HCT116 (cell line): Measurements from ENCODE around the gene TMEM134. TPM values are rescaled to one million over a fixed set of nuclear protein-coding genes. Genes with fewer than 3 reads are reported as not detected.

Source experiments
- ATAC-seq: fragments of 200-7000 bp; cut with Tn5 transposase; 2 replicates; pipeline ENCODE4 v1.9.1; 2020; ENCODE audit warnings: mild to moderate bottlenecking, moderate library complexity
- BruUV-seq: library from RNA; stranded (reverse); fragments of 400-500 nt; replicated peaks from 2 replicates; lab custom pipeline; 2021; lab: Mats Ljungman, UMichigan
- CTCF ChIA-PET: fragments of 300-600 bp; sonication (Branson Sonifier 250); formaldehyde crosslinking; loops from one replicate; lab custom pipeline; 2021; ENCODE audit warnings: antibody characterized with exemption; lab: Charles Lee
- POLR2A ChIA-PET: fragments of 300-600, 350-600 bp; sonication (Branson Sonifier 250); formaldehyde crosslinking; loops from one replicate; lab custom pipeline; 2021; ENCODE audit warnings: antibody characterized with exemption; lab: Charles Lee
- RAD21 ChIA-PET, 2 experiments: fragments of 300-600 bp; sonication (Branson Sonifier 250); formaldehyde crosslinking; loops; one replicate each; lab custom pipeline; 2023; ENCODE audit warnings: low total read pairs in 2 of 2; ENCODE audit not compliant: uncharacterized antibody in 2 of 2, unreplicated experiment in 2 of 2, low non-redundant PET in 1 of 2; lab: Charles Lee
- DNase-seq: peaks from one replicate; pipeline ENCODE4 v3.0.0-alpha.2; 2010; ENCODE audit warnings: low read depth, low spot score
- H2AFZ ChIP-seq: fragments of 200-600 bp; shearing (Covaris generic), sonication (generic); 2 replicates; pipeline ENCODE4 v1.6.1; 2017; ENCODE audit warnings: low read depth, mixed run types, mixed read lengths, antibody characterized with exemption, low read length; ENCODE audit not compliant: poor library complexity, severe bottlenecking
- H3K27ac ChIP-seq: 2 replicates; pipeline ENCODE4 v1.5.1; 2012; ENCODE audit warnings: low read depth, low read length
- H3K27me3 ChIP-seq: fragments of 200-600 bp; sonication (generic); 2 replicates; pipeline ENCODE4 v1.6.1; 2016; ENCODE audit warnings: mixed run types, low read length, mixed read lengths; ENCODE audit not compliant: insufficient read depth
- H3K36me3 ChIP-seq, 2 experiments: fragments of 200-500 bp in 1 of 2; fragments of 200-600 bp in 1 of 2; sonication (Bioruptor generic) in 1 of 2; sonication (generic) in 1 of 2; 2 replicates each; pipeline versions ENCODE4 v1.5.1 to v1.6.1; 2014 to 2016; ENCODE audit warnings: low read length in 2 of 2, inconsistent platforms in 1 of 2, mixed read lengths in 1 of 2, mixed run types in 1 of 2; ENCODE audit not compliant: insufficient read depth in 2 of 2, control insufficient read depth in 1 of 2
- H3K4me1 ChIP-seq, 2 experiments: fragments of 200-600 bp in 1 of 2; sonication (generic) in 1 of 2; 2 replicates each; pipeline versions ENCODE4 v1.5.1 to v1.6.1; 2012 to 2017; ENCODE audit warnings: low read length in 2 of 2, inconsistent platforms in 1 of 2, mild to moderate bottlenecking in 1 of 2, mixed read lengths in 1 of 2, mixed run types in 1 of 2, moderate library complexity in 1 of 2; ENCODE audit not compliant: insufficient read depth in 2 of 2, control insufficient read depth in 1 of 2
- H3K4me2 ChIP-seq: fragments of 200-600 bp; sonication (generic); 2 replicates; pipeline ENCODE4 v1.6.1; 2017; ENCODE audit warnings: mixed run types, low read length, mixed read lengths
- H3K4me3 ChIP-seq, 2 experiments: fragments of 200-600 bp in 1 of 2; sonication (generic) in 1 of 2; replicated peaks in 1 of 2; 2 replicates each; pipeline ENCODE4 v1.5.1; 2011 to 2016; ENCODE audit warnings: low read length in 2 of 2, control low read depth in 1 of 2, low read depth in 1 of 2, mild to moderate bottlenecking in 1 of 2, mixed read lengths in 1 of 2, mixed run types in 1 of 2
- H3K79me2 ChIP-seq: fragments of 200-600 bp; sonication (generic); 2 replicates; pipeline ENCODE4 v1.6.1; 2017; ENCODE audit warnings: mild to moderate bottlenecking, mixed run types, low read length, moderate library complexity, mixed read lengths; ENCODE audit not compliant: insufficient read depth
- H3K9ac ChIP-seq: fragments of 200-600 bp; sonication (generic); 2 replicates; pipeline ENCODE4 v1.6.1; 2016; ENCODE audit warnings: low read length, mixed read lengths
- H3K9me2 ChIP-seq: fragments of 200-600 bp; sonication (generic), shearing (Covaris generic); 2 replicates; pipeline ENCODE4 v1.6.1; 2017; ENCODE audit warnings: mixed run types, mild to moderate bottlenecking, moderate library complexity; ENCODE audit not compliant: insufficient read depth
- H3K9me3 ChIP-seq, 2 experiments: fragments of 200-500 bp in 1 of 2; fragments of 200-600 bp in 1 of 2; sonication (Bioruptor generic) in 1 of 2; sonication (generic) in 1 of 2; 2 replicates each; pipeline ENCODE4 v1.6.1; 2014 to 2017; ENCODE audit warnings: low read length in 2 of 2, mixed read lengths in 2 of 2, inconsistent platforms in 1 of 2, low read depth in 1 of 2, mild to moderate bottlenecking in 1 of 2, mixed run types in 1 of 2, moderate library complexity in 1 of 2; ENCODE audit not compliant: control insufficient read depth in 1 of 2, insufficient read depth in 1 of 2
- H4K20me1 ChIP-seq: fragments of 200-600 bp; sonication (generic), shearing (Covaris generic); 2 replicates; pipeline ENCODE4 v1.6.1; 2017; ENCODE audit warnings: mixed run types, mild to moderate bottlenecking, moderate library complexity; ENCODE audit not compliant: insufficient read depth
- CEBPB ChIP-seq: IDR thresholded peaks from 2 replicates; pipeline ENCODE4 v1.6.1; 2012; ENCODE audit warnings: low read depth
- CTCF ChIP-seq, 3 experiments: fragments of 200-600 bp in 1 of 3; sonication (generic) in 1 of 3; IDR thresholded peaks in 2 of 3; conservative IDR thresholded peaks in 1 of 3; 2 replicates each; pipeline ENCODE4 v1.5.1; 2012 to 2017; ENCODE audit warnings: low read depth in 2 of 3, low read length in 2 of 3, antibody characterized with exemption in 1 of 3, borderline replicate concordance in 1 of 3, control low read depth in 1 of 3, mild to moderate bottlenecking in 1 of 3, mixed read lengths in 1 of 3, mixed run types in 1 of 3, moderate library complexity in 1 of 3; ENCODE audit not compliant: insufficient read depth in 1 of 3
- ELF1 ChIP-seq: IDR thresholded peaks from 2 replicates; pipeline ENCODE4 v1.6.1; 2012; ENCODE audit warnings: low read depth, borderline replicate concordance
- EZH2phosphoT487 ChIP-seq: fragments of 200-600 bp; IDR thresholded peaks from 2 replicates; pipeline ENCODE4 v1.6.1; 2018; ENCODE audit warnings: antibody characterized with exemption, borderline replicate concordance
- FOSL1 ChIP-seq: IDR thresholded peaks from 2 replicates; pipeline ENCODE4 v1.6.1; 2012; ENCODE audit warnings: low read depth
- POLR2A ChIP-seq: IDR thresholded peaks from 2 replicates; pipeline ENCODE4 v1.7.0; 2011; ENCODE audit warnings: borderline replicate concordance; ENCODE audit not compliant: insufficient read depth, insufficient read length; ENCODE audit errors: extremely low read depth
- POLR2AphosphoS5 ChIP-seq: IDR thresholded peaks from 2 replicates; pipeline ENCODE4 v1.6.1; 2011; ENCODE audit warnings: mild to moderate bottlenecking, low read depth, low read length, moderate library complexity
- SIN3A ChIP-seq: IDR thresholded peaks from 2 replicates; pipeline ENCODE4 v1.6.1; 2012; ENCODE audit warnings: low read depth
- SP1 ChIP-seq: IDR thresholded peaks from 2 replicates; pipeline ENCODE4 v1.6.1; 2012; ENCODE audit warnings: low read depth
- SRF ChIP-seq: IDR thresholded peaks from 2 replicates; pipeline ENCODE4 v1.6.1; 2012; ENCODE audit warnings: low read depth
- TCF7L2 ChIP-seq: IDR thresholded peaks from 2 replicates; pipeline ENCODE4 v1.7.0; 2011; ENCODE audit warnings: borderline replicate concordance, inconsistent platforms; ENCODE audit not compliant: insufficient read depth, insufficient read length; ENCODE audit errors: extremely low read depth
- YY1 ChIP-seq: IDR thresholded peaks from 2 replicates; pipeline ENCODE4 v1.6.1; 2011; ENCODE audit warnings: low read length, low read depth, moderate library complexity, mild to moderate bottlenecking; ENCODE audit not compliant: insufficient replicate concordance; ENCODE audit errors: extremely low read depth
- ZFX ChIP-seq: fragments of 450-650 bp; IDR thresholded peaks from 2 replicates; pipeline ENCODE4 v1.6.1; 2017
- ZNF274 ChIP-seq: fragments of 200-500 bp; sonication (Bioruptor generic); IDR thresholded peaks from 2 replicates; pipeline ENCODE4 v1.6.1; 2014; ENCODE audit warnings: mild to moderate bottlenecking, low read depth, low read length, inconsistent platforms
- intact Hi-C: fragments of 100-400 bp; cut with micrococcal nuclease; formaldehyde crosslinking; loops from 2 replicates; pipeline ENCODE4 v1.10.0; 2022
- total RNA-seq: library from RNA; stranded (reverse); gene quantifications from one replicate; pipeline ENCODE4 v1.2.1, GENCODE V29; 2021; ENCODE audit not compliant: unreplicated experiment
- TF ChIP-seq, protein P1 (sequence below): IDR thresholded peaks from 2 replicates; pipeline ENCODE4 v1.6.1; 2012; ENCODE audit warnings: low read depth
- TF ChIP-seq, protein P2 (sequence below): IDR thresholded peaks from 2 replicates; pipeline ENCODE4 v1.6.1; 2012
- TF ChIP-seq, protein P3 (sequence below): IDR thresholded peaks from 2 replicates; pipeline ENCODE4 v1.6.1; 2011; ENCODE audit warnings: mild to moderate bottlenecking, low read length, moderate library complexity; ENCODE audit not compliant: insufficient replicate concordance; ENCODE audit errors: extremely low read depth
- TF ChIP-seq, protein P4 (sequence below): IDR thresholded peaks from 2 replicates; pipeline ENCODE4 v1.6.1; 2012

TMEM134 gene
- total RNA-seq, 1 experiment from 2014 or later: 44.2 TPM

GRCh38 chr11:67456068-67456705, 12.9 kb downstream of the TMEM134 start:
- ChIA-PET CTCF (no interaction called here), RAD21 (no interaction called here), POLR2A (no interaction called here)
- no peak overlapping the region for H3K4me2 ChIP-seq
- intact Hi-C loops: no loop called here
- TF ChIP-seq POLR2AphosphoS5 (no peak), TCF7L2 (no peak), POLR2A (no peak), CEBPB (no peak), ELF1 (no peak), SIN3A (no peak), YY1 (no peak), ZFX (no peak), CTCF (IDR thresholded peaks at IDR 0.05 in 2 of 3, conservative IDR thresholded peaks at IDR 0.05 in 1 of 3; ENCODE audit: borderline replicate concordance in 1 of 3, insufficient read depth in 1 of 3, low read depth in 2 of 3, low read length in 2 of 3) (no peak), SRF (no peak), ZNF274 (no peak), SP1 (no peak), EZH2phosphoT487 (no peak), FOSL1 (no peak)
- TF ChIP-seq, protein P1, sequence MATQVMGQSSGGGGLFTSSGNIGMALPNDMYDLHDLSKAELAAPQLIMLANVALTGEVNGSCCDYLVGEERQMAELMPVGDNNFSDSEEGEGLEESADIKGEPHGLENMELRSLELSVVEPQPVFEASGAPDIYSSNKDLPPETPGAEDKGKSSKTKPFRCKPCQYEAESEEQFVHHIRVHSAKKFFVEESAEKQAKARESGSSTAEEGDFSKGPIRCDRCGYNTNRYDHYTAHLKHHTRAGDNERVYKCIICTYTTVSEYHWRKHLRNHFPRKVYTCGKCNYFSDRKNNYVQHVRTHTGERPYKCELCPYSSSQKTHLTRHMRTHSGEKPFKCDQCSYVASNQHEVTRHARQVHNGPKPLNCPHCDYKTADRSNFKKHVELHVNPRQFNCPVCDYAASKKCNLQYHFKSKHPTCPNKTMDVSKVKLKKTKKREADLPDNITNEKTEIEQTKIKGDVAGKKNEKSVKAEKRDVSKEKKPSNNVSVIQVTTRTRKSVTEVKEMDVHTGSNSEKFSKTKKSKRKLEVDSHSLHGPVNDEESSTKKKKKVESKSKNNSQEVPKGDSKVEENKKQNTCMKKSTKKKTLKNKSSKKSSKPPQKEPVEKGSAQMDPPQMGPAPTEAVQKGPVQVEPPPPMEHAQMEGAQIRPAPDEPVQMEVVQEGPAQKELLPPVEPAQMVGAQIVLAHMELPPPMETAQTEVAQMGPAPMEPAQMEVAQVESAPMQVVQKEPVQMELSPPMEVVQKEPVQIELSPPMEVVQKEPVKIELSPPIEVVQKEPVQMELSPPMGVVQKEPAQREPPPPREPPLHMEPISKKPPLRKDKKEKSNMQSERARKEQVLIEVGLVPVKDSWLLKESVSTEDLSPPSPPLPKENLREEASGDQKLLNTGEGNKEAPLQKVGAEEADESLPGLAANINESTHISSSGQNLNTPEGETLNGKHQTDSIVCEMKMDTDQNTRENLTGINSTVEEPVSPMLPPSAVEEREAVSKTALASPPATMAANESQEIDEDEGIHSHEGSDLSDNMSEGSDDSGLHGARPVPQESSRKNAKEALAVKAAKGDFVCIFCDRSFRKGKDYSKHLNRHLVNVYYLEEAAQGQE: no peak
- TF ChIP-seq, protein P2, sequence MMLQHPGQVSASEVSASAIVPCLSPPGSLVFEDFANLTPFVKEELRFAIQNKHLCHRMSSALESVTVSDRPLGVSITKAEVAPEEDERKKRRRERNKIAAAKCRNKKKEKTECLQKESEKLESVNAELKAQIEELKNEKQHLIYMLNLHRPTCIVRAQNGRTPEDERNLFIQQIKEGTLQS: no peak
- TF ChIP-seq, protein P3, sequence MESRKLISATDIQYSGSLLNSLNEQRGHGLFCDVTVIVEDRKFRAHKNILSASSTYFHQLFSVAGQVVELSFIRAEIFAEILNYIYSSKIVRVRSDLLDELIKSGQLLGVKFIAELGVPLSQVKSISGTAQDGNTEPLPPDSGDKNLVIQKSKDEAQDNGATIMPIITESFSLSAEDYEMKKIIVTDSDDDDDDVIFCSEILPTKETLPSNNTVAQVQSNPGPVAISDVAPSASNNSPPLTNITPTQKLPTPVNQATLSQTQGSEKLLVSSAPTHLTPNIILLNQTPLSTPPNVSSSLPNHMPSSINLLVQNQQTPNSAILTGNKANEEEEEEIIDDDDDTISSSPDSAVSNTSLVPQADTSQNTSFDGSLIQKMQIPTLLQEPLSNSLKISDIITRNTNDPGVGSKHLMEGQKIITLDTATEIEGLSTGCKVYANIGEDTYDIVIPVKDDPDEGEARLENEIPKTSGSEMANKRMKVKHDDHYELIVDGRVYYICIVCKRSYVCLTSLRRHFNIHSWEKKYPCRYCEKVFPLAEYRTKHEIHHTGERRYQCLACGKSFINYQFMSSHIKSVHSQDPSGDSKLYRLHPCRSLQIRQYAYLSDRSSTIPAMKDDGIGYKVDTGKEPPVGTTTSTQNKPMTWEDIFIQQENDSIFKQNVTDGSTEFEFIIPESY: no peak
- TF ChIP-seq, protein P4, sequence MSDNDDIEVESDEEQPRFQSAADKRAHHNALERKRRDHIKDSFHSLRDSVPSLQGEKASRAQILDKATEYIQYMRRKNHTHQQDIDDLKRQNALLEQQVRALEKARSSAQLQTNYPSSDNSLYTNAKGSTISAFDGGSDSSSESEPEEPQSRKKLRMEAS: no peak
- no peak overlapping the region for H3K27ac ChIP-seq
- H3K4me3 ChIP-seq: no peak overlapping the region
- no TSS peak for BruUV-seq
- no peak overlapping the region for H2AFZ ChIP-seq
- no peaks in the 10 kb centered on the region for H3K9me3 ChIP-seq
- H3K9ac ChIP-seq: no peak overlapping the region
- H4K20me1 ChIP-seq: no peaks in the 10 kb centered on the region
- H3K27me3 ChIP-seq: no peaks in the 10 kb centered on the region
- no peak for DNase-seq
- no peaks in the 10 kb centered on the region for H3K36me3 ChIP-seq
- no peaks in the 10 kb centered on the region for H3K79me2 ChIP-seq
- no peak for ATAC-seq
- H3K9me2 ChIP-seq: no peaks in the 10 kb centered on the region
- H3K4me1 ChIP-seq: no peaks in the 10 kb centered on the region
